HG03066 (cell line): Measurements from ENCODE around the gene BAIAP2L1.

ENCODE experiments used
- ATAC-seq: cut with Tn5 transposase; IDR thresholded peaks from one replicate; pipeline ENCODE4 v1.9.1; 2021; ENCODE audit warnings: low read depth; ENCODE audit not compliant: unreplicated experiment

Gene BAIAP2L1

DNA sequence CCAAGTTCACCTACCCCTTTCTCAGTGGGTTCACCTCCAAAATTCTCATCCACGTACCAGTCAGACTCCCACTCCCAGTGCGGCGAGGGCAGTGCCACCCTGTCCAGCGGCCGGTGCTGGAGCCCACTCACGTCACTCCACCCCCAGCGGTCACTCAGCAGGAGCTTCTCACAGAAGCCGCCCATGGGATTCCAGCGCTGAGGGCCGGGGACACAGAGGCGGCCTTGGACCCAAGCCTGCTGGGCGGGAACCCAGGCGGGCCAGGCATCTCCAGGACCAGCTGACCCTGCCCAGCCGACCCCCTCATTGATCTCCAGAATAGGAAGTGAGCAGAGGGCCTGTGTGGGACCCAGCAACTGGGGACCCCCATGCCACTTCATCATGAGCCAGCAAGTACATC, 156.0 kb downstream of the BAIAP2L1 start:
- ATAC-seq = no peak

- no peak for ATAC-seq
These were observed 158.0 kb downstream of the BAIAP2L1 start for GRCh38 chr7:98242934-98243333.

DNA sequence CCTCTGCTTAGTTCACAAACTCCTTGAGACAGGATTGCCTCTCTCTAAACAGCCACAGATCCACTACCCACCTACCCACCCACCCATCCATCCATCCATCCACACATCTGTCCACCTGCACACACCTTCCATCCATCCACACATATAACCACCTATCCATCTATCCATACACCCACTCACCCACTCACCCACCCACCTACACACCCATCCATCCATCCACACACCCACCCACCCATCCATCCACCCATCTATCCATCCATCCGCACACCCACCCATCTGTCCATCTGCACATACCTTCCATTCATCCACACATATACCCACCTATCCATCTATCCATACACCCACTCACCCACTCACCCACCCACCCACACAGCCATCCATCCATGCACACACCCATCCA, 158.5 kb downstream of the BAIAP2L1 start:
- ATAC-seq = no peak

DNA sequence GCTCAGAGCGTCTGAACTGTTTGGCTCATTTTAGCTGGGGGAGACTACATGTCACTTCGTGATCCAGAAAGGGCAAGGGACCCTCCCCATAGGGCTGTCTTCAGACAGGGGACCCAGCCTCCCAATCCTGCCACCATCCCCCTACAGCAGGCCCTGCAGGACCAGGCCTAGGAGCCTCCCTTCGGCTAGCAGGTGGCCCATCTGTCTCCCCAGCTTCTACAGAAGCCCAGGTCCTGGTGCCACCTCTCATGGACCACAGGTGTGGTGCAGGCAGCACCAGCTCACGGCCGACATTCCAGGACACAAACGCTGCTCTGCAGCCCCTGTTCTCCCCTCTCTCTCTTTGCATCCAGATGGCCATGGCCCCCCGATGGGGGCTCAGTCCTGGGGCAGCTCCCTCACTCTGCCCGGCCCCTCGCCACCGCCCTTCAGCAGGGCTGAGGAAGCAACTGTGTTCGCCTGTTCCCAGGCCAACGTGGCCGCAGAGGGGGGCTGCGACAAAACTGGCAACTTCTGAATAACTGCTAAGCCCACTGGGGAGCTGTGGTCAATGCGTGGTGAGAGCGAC, 159.1 kb downstream of the BAIAP2L1 start:
- ATAC-seq = no peak
